Fibroblast of lung (primary cell): ENCODE results near the gene OR2F2. TPM values are rescaled to one million over a fixed set of nuclear protein-coding genes. Genes with fewer than 3 reads are reported as not detected.

Source experiments
- DNase-seq, 2 donors: peaks; one replicate each; pipeline versions ENCODE4 v3.0.0 to v3.0.0-alpha.2; 2010; ENCODE audit warnings: low read depth in 2 of 2
- H2AFZ ChIP-seq: 2 replicates; pipeline ENCODE4 v1.5.1; 2012; ENCODE audit warnings: low read length, control low read depth, inconsistent platforms
- H3K27ac ChIP-seq: 2 replicates; pipeline ENCODE4 v1.5.1; 2011; ENCODE audit warnings: low read length, control low read depth; ENCODE audit not compliant: insufficient read depth
- H3K27me3 ChIP-seq: 2 replicates; pipeline ENCODE4 v1.5.1; 2011; ENCODE audit warnings: mild to moderate bottlenecking, low read length; ENCODE audit not compliant: control insufficient read depth, insufficient read depth
- H3K36me3 ChIP-seq: 2 replicates; pipeline ENCODE4 v1.5.1; 2011; ENCODE audit warnings: low read length; ENCODE audit not compliant: control insufficient read depth, insufficient read depth
- H3K4me1 ChIP-seq: 2 replicates; pipeline ENCODE4 v1.5.1; 2011; ENCODE audit warnings: low read length; ENCODE audit not compliant: control insufficient read depth, insufficient read depth; ENCODE audit errors: extremely low read depth
- H3K4me2 ChIP-seq: 2 replicates; pipeline ENCODE4 v1.5.1; 2011; ENCODE audit warnings: low read length, control low read depth; ENCODE audit not compliant: insufficient read depth; ENCODE audit errors: extremely low read depth
- H3K4me3 ChIP-seq, 4 experiments: fragments of 200-600 bp in 1 of 4; sonication (generic) in 1 of 4; replicated peaks in 1 of 4; 2 replicates each; pipeline ENCODE4 v1.5.1; 2011 to 2016; ENCODE audit warnings: low read length in 4 of 4, low read depth in 3 of 4, mild to moderate bottlenecking in 3 of 4, control low read depth in 2 of 4, inconsistent platforms in 1 of 4, mixed read lengths in 1 of 4; ENCODE audit not compliant: insufficient read depth in 1 of 4; ENCODE audit errors: control extremely low read depth in 1 of 4
- H3K79me2 ChIP-seq: 2 replicates; pipeline ENCODE4 v1.5.1; 2012; ENCODE audit warnings: mild to moderate bottlenecking, low read length, inconsistent platforms; ENCODE audit not compliant: control insufficient read depth, insufficient read depth
- H3K9ac ChIP-seq: 2 replicates; pipeline ENCODE4 v1.5.1; 2011; ENCODE audit warnings: mild to moderate bottlenecking, low read length, control low read depth; ENCODE audit not compliant: insufficient read depth
- H3K9me3 ChIP-seq: 2 replicates; pipeline ENCODE4 v1.5.1; 2012; ENCODE audit warnings: low read depth, low read length; ENCODE audit not compliant: control insufficient read depth, insufficient read depth
- H4K20me1 ChIP-seq: 2 replicates; pipeline ENCODE4 v1.5.1; 2011; ENCODE audit warnings: low read length; ENCODE audit not compliant: control insufficient read depth, insufficient read depth; ENCODE audit errors: extremely low read depth
- CTCF ChIP-seq, 2 donors: IDR thresholded peaks in 1 of 2; conservative IDR thresholded peaks in 1 of 2; 1 replicate in 1 of 2; 2 replicates in 1 of 2; pipeline ENCODE4 v1.5.1; 2011 to 2012; ENCODE audit warnings: low read length in 2 of 2, control low read depth in 1 of 2, inconsistent platforms in 1 of 2, low read depth in 1 of 2, mild to moderate bottlenecking in 1 of 2
- EZH2 ChIP-seq: IDR thresholded peaks from 2 replicates; pipeline ENCODE4 v1.5.1; 2012; ENCODE audit warnings: low read length, control low read depth, mild to moderate bottlenecking; ENCODE audit errors: missing control alignments
- polyA plus RNA-seq, 2 donors: library from polyadenylated mRNA; depleted of rRNA in 1 of 2; stranded (reverse) in 1 of 2; unstranded in 1 of 2; fragments of >200 nt; gene quantifications; 2 replicates each; pipeline ENCODE4 v1.2.1, GENCODE V29; 2011 to 2012; ENCODE audit warnings: missing spikeins in 1 of 2
- total RNA-seq: library from RNA; depleted of rRNA; stranded (reverse); fragments of >200 nt; gene quantifications from 2 replicates; pipeline ENCODE4 v1.2.1, GENCODE V29; 2014

OR2F2 gene
- total and polyA plus RNA-seq, 2 donors (not counting 1 experiment from before 2014, with no cell fraction given): not detected

GRCh38 chr7:143889068-143889467, 46.0 kb upstream of the OR2F2 start:
- no peak overlapping the region for H3K4me2 ChIP-seq
- H3K36me3 ChIP-seq: peaks cover 3% of the 10 kb centered on the region
- H3K4me3 ChIP-seq: no peak overlapping the region

GRCh38 chr7:143890558-143890957, 44.5 kb upstream of the OR2F2 start:
- H3K27me3 ChIP-seq: no peaks in the 10 kb centered on the region
- H3K36me3 ChIP-seq: peaks cover 3% of the 10 kb centered on the region
- no peak overlapping the region for H3K4me2 ChIP-seq
- no peak for TF ChIP-seq EZH2
- TF ChIP-seq CTCF (conservative IDR thresholded peaks at IDR 0.05 in 1 of 2, IDR thresholded peaks at IDR 0.05 in 1 of 2; ENCODE audit: low read depth in 1 of 2, low read length in 2 of 2): no peak
- H3K79me2 ChIP-seq: peaks cover 32% of the 10 kb centered on the region
- H4K20me1 ChIP-seq: no peaks in the 10 kb centered on the region
- DNase-seq: no peak
- no peak overlapping the region for H3K9ac ChIP-seq
- no peak overlapping the region for H3K4me3 ChIP-seq
- no peaks in the 10 kb centered on the region for H3K4me1 ChIP-seq
- no peaks in the 10 kb centered on the region for H3K9me3 ChIP-seq
- no peak overlapping the region for H3K27ac ChIP-seq
- H2AFZ ChIP-seq: no peak overlapping the region

More at GRCh38 chr7:143889068-143889467, 46.0 kb upstream of the OR2F2 start:
- no peak overlapping the region for H3K9ac ChIP-seq
- no peak overlapping the region for H3K27ac ChIP-seq
- H3K79me2 ChIP-seq: peaks cover 22% of the 10 kb centered on the region
- H2AFZ ChIP-seq: no peak overlapping the region
- no peak for DNase-seq
- TF ChIP-seq EZH2 (no peak), CTCF (conservative IDR thresholded peaks at IDR 0.05 in 1 of 2, IDR thresholded peaks at IDR 0.05 in 1 of 2; ENCODE audit: low read depth in 1 of 2, low read length in 2 of 2) (no peak)
- H3K9me3 ChIP-seq: no peaks in the 10 kb centered on the region
- H3K4me1 ChIP-seq: no peaks in the 10 kb centered on the region
- H4K20me1 ChIP-seq: no peaks in the 10 kb centered on the region
- H3K27me3 ChIP-seq: no peaks in the 10 kb centered on the region

GRCh38 chr7:143891457-143891856, 43.6 kb upstream of the OR2F2 start:
- H3K79me2 ChIP-seq: peaks cover 33% of the 10 kb centered on the region

More at GRCh38 chr7:143891457-143891856, 43.6 kb upstream of the OR2F2 start:
- DNase-seq: no peak
- H3K4me3 ChIP-seq: no peak overlapping the region
- H3K9me3 ChIP-seq: no peaks in the 10 kb centered on the region
- H3K4me2 ChIP-seq: no peak overlapping the region
- H2AFZ ChIP-seq: no peak overlapping the region
- H3K27ac ChIP-seq: no peak overlapping the region
- no peaks in the 10 kb centered on the region for H3K4me1 ChIP-seq
- H4K20me1 ChIP-seq: no peaks in the 10 kb centered on the region
- H3K27me3 ChIP-seq: no peaks in the 10 kb centered on the region
- no peak overlapping the region for H3K9ac ChIP-seq
- peaks cover 3% of the 10 kb centered on the region for H3K36me3 ChIP-seq
- TF ChIP-seq EZH2 (no peak), CTCF (conservative IDR thresholded peaks at IDR 0.05 in 1 of 2, IDR thresholded peaks at IDR 0.05 in 1 of 2; ENCODE audit: low read depth in 1 of 2, low read length in 2 of 2) (no peak)
